Chondrocyte (in vitro differentiated cells): ENCODE data around the gene PSMD12. TPM values are rescaled to one million over a fixed set of nuclear protein-coding genes. Genes with fewer than 3 reads are reported as not detected.

Experiments used
- DNase-seq: peaks from one replicate; pipeline ENCODE4 v3.0.0; 2021; ENCODE audit warnings: mixed read lengths, low spot score
- H3K27ac Mint-ChIP-seq: one replicate; pipeline ENCODE4 v1.8.0; 2021; ENCODE audit warnings: mild to moderate bottlenecking, moderate library complexity, mixed read lengths; ENCODE audit not compliant: unreplicated experiment
- H3K27me3 Mint-ChIP-seq: 2 replicates; pipeline ENCODE4 v1.8.0; 2021; ENCODE audit warnings: low read depth, mixed read lengths
- H3K36me3 Mint-ChIP-seq: 2 replicates; pipeline ENCODE4 v1.8.0; 2021; ENCODE audit warnings: low read depth, mixed read lengths
- H3K4me1 Mint-ChIP-seq: 2 replicates; pipeline ENCODE4 v1.8.0; 2021; ENCODE audit warnings: low read depth, mild to moderate bottlenecking, mixed read lengths
- H3K4me3 Mint-ChIP-seq: one replicate; pipeline ENCODE4 v1.8.0; 2021; ENCODE audit warnings: mild to moderate bottlenecking, moderate library complexity, mixed read lengths; ENCODE audit not compliant: unreplicated experiment
- H3K9me3 Mint-ChIP-seq: 2 replicates; pipeline ENCODE4 v1.8.0; 2021; ENCODE audit warnings: low read depth, mixed read lengths
- CTCF ChIP-seq: fragments of 200-600 bp; sonication (generic); IDR thresholded peaks from 2 replicates; pipeline ENCODE4 v1.5.0; 2021; ENCODE audit warnings: antibody characterized with exemption, mild to moderate bottlenecking, moderate library complexity
- total RNA-seq: library from RNA; stranded (reverse); gene quantifications from 3 replicates; pipeline ENCODE4 v1.2.1, GENCODE V29; 2021

Gene PSMD12
- total RNA-seq, 1 donor from 2014 or later = 44.2 TPM

- peak overlapping the region; percentile 86 for H3K27ac Mint-ChIP-seq
- TF ChIP-seq CTCF = peak; percentile 5
- DNase-seq = no peak
- peak overlapping the region; percentile 81 for H3K4me3 Mint-ChIP-seq
- H3K36me3 Mint-ChIP-seq = no peaks in the 10 kb centered on the region
- no peaks in the 10 kb centered on the region for H3K27me3 Mint-ChIP-seq
- peaks cover 24% of the 10 kb centered on the region for H3K4me1 Mint-ChIP-seq
- H3K9me3 Mint-ChIP-seq = no peaks in the 10 kb centered on the region
These were observed 11.4 kb upstream of the PSMD12 start for GRCh38 chr17:67377488-67378453.

GRCh38 chr17:67376737-67377487, 10.5 kb upstream of the PSMD12 start, which contains the start of gene PITPNC1:
TSS of gene PITPNC1 (plus strand) at chr17:67377281.
- H3K4me3 Mint-ChIP-seq = peak within 1 kb of the TSS; percentile 81
- no peaks in the 10 kb centered on the region for H3K27me3 Mint-ChIP-seq
- H3K9me3 Mint-ChIP-seq = no peaks in the 10 kb centered on the region
- H3K36me3 Mint-ChIP-seq = no peaks in the 10 kb centered on the region
- peak; percentile 94 for DNase-seq
- peak within 1 kb of the TSS; percentile 88 for H3K27ac Mint-ChIP-seq
- no peak for TF ChIP-seq CTCF
- H3K4me1 Mint-ChIP-seq = peaks cover 24% of the 10 kb centered on the region

- peak overlapping the region; percentile 75 for H3K4me3 Mint-ChIP-seq
- TF ChIP-seq CTCF = no peak
- DNase-seq = no peak
- no peaks in the 10 kb centered on the region for H3K9me3 Mint-ChIP-seq
- H3K36me3 Mint-ChIP-seq = no peaks in the 10 kb centered on the region
- no peaks in the 10 kb centered on the region for H3K27me3 Mint-ChIP-seq
- H3K4me1 Mint-ChIP-seq = peaks cover 24% of the 10 kb centered on the region
- H3K27ac Mint-ChIP-seq = peak overlapping the region; percentile 88
These were observed 10.0 kb upstream of the PSMD12 start for GRCh38 chr17:67376415-67376736.

GRCh38 chr17:67375716-67376115, 9.3 kb upstream of the PSMD12 start:
- H3K27ac Mint-ChIP-seq = no peak overlapping the region

More at GRCh38 chr17:67375716-67376115, 9.3 kb upstream of the PSMD12 start:
- H3K4me3 Mint-ChIP-seq = no peak overlapping the region
- H3K36me3 Mint-ChIP-seq = no peaks in the 10 kb centered on the region
- no peaks in the 10 kb centered on the region for H3K9me3 Mint-ChIP-seq
- no peak for TF ChIP-seq CTCF
- no peak for DNase-seq
- no peaks in the 10 kb centered on the region for H3K27me3 Mint-ChIP-seq
- peaks cover 24% of the 10 kb centered on the region for H3K4me1 Mint-ChIP-seq
